HG02870 (cell line): Measurements from ENCODE around the gene CNR2.
A peak's percentile ranks its signal among the peaks of the same experiment; 100 is the strongest.
"Not testable (repeated sequence)": the region's sequence is repeated elsewhere in the genome, so short reads cannot be mapped to it uniquely, and the experiment has no call there.

Experiments
- ATAC-seq: cut with Tn5 transposase; IDR thresholded peaks from one replicate; pipeline ENCODE4 v1.9.1; 2021; ENCODE audit warnings: mild to moderate bottlenecking, moderate library complexity; ENCODE audit not compliant: unreplicated experiment

CNR2 gene

GRCh38 chr1:23913212-23913880, at the start of gene CNR2:
CNR2 (minus strand) TSS chr1:23913362; CDS start chr1:23875617, 37,745 bp downstream.
- no peak for ATAC-seq

DNA sequence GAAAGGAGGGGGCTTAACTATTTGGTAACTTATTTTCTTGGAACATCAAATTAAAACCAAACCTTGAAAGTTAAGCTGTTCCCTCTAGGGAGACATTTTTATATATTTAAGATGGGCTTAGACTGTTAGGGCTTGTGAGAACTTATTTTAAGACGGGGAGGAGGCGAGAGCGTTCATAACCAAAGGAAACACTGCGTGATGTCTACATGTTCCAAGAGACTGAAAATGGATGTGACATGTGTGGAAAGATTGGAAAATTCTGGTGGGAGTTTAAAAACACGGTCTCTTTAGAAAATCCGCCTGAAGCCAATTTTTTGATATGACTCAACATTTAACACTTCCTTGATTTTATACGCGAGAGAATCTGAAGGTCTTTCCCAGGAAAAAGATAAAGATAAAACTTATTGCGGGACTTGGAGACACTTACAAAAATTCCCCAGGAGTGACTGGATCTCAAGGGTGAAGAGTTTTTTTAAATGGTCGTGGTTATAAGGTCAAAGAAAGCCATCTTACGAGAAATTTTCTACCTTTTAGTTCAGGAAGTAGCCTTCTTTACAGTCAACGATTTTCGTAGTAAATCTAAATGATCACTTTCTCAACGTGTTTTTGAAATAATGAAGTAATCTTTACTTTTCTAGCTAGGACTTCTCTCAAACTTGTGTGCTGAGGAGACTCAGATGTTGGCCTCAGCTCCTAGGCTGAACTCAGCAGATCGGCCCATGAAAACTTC, 47.3 kb upstream of the CNR2 start:
- ATAC-seq, result no peak

DNA sequence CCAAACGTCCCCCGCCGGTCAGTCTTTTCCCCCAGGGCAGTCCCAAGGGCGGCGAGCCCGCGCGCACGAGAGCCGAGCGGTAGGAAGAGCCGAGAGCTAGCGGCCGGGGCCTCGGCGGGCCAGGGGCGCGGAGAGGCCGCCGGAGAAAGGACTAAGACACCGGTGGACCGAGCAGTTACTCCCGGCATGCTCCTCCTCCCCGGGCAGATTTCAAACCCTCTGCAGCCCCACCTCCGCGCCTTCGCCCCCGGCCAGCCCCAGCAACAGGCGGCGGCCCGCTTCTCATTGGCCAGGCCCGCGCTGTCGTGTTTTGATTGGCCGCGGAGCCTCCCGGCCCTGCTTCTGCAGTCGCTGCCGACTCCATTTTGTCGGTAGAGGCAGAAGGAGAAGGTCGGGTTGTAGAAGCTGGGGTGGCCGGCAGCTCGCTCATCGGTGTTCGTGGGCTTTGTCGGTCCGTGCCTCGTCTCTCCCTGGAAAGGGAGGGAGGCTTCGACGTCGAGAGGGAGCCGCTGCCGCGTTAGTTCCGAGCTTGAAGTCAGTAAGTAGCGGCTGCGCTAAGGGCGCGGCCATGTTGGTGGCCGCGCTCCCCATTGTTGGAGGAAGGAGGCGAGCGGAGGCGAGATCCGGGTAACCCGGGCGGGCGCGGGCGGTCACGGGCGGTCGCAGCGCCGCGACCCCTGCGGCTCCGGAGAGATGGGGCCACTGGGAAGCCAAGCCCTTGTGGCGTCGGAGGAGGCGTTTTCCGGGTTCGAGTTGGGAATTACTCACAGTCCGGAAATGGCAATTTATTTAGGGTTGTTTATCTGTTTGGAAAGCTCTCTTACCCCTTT, 46.5 kb upstream of the CNR2 start, which contains the start of gene PNRC2:
TSS of gene PNRC2 (plus strand) at position 368 of the 830 bp plus-strand sequence. CDS start 1,630 bp downstream, outside the sequence.
- ATAC-seq, result peak; percentile 64

- ATAC-seq, result peak; percentile 58
Observed at GRCh38 chr1:23958810-23959460, 45.8 kb upstream of the CNR2 start.

- ATAC-seq, result not testable (repeated sequence)
Observed at GRCh38 chr1:23958040-23958809, 45.1 kb upstream of the CNR2 start.

DNA sequence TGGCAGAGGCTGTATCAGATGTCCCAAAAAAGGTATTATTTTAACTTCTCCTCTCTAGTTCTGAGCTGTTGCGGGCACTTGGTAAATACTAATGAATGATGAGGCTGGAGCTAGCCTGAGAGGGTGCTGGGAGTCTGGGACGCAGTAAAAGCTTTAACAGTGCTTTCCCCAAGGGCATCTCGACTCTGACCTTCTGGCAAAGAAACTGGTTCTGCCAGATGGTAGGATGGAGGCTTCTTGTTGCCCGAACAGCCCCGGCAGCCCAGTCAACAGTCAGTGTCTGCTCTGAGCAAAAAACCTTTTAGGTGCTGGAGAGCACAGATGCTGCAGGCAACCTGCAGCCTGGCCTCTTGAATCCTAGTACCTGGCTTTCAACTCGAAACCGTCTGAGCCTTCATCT, 43.9 kb upstream of the CNR2 start:
- no peak for ATAC-seq

GRCh38 chr1:23953020-23953419, 39.9 kb upstream of the CNR2 start:
- ATAC-seq, result no peak

DNA sequence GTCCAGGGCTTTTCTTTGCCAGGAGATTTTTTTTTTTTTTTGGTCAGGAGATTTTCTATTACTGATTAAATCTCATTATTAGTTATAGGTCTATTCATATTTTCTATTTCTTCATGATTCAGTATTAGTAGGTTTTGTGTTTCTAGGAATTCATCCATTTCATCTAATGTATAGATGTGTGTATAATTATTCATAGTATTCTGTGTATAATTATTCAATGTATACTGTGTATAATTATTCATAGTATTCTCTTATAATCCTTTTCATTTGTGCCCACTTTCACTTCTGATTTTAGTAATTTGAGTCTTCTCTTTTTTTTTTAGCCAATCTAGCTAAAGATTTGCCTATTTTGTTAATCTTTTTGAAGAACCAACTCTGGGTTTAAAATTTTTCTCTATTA, 34.2 kb upstream of the CNR2 start:
- no peak for ATAC-seq

DNA sequence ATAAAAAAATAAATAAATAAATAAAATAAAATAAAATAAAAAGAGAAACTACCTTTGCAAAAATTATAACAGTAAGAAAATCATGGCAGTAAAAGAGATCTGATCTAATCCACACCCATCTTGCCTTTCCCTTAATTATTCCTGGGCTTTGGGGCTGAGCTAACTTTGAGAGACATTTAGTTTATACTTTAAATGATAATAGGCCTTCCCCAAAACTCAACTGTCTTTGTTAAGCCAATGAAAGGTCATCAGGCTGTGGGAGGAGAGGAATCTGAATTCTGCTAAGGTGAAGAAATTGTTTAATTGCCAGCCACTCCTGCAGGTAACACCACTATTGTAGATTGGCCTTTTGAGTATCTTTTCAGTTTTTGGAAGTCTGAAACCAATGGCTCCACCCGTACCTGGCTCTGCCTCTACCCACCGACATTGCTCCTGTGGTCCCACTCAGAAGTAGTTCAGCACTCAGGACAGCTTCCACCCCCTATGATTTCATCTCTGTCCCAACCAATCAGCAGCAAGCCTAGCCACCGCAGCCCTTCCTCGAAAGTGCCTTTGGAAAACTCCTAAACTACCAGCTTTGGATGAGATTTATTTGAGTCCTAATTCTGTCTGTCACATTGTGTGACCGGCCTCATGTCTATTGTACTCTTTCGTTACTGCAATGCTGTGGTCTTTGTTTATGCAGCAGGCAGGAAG, 23.5 kb upstream of the CNR2 start:
- ATAC-seq, result no peak

DNA sequence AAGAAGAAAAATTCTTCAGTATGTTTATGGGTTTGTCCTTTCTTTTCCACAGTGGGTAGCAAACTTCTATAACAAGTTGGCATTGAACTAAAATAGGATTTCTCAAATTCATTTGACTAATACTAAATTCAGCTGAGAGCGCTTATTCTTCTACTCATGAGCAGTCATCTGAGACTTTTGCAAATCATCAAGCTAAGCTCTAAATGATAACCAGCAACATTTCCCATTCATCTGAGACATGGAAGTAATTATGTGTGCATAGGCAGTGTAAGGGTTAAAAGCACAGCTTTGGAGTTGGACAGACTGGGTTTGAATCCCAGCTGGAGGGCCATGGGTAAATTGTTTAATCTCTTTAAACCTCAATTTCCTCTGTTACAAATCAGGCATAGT, 18.3 kb upstream of the CNR2 start:
- ATAC-seq, result no peak

GRCh38 chr1:23930861-23931490, 17.8 kb upstream of the CNR2 start:
- no peak for ATAC-seq

DNA sequence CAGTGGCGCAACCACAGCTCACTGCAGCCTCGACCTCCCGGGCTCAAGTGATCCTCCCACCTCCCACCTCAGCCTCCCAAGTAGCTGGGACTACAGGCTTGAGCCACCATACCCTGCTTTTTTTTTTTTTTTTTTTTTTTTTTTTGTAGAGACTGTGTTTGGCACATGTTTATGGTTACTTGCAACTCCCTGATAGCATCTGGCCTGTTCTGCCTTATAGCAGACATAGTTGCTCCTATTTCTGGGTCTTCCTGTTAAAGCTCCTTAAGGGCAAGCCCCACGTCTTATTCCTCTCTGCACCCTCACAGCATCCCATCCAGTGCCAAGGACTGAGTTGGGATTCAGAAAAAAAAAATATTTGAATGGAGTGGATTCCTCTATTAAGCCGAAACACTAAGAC, 17.1 kb upstream of the CNR2 start:
- no peak for ATAC-seq

- ATAC-seq, result no peak
Observed at GRCh38 chr1:23928789-23929188, 15.6 kb upstream of the CNR2 start.

DNA sequence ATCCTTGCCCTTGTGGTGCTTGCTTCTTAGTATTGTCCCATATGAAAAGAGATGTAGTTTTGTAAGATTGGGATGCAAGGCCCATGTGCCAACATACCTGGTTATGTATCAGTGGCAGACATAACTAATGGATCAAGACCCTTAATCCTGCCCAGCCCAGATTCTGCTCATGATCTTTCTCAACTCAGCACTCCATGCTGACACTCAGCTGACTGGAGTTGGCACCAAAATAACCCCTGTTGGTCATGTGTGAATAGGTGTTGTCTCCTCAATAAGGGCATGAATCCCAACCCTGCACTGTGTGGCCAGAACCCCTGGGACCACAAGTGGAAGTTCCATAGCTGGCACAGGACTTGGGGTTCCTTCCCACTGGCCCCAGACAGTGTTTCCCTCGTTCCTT, 13.9 kb upstream of the CNR2 start:
- ATAC-seq, result no peak

GRCh38 chr1:23925279-23925678, 12.1 kb upstream of the CNR2 start:
- no peak for ATAC-seq

GRCh38 chr1:23924601-23925000, 11.4 kb upstream of the CNR2 start:
- no peak for ATAC-seq

GRCh38 chr1:23923592-23924499, 10.7 kb upstream of the CNR2 start:
- ATAC-seq, result no peak

DNA sequence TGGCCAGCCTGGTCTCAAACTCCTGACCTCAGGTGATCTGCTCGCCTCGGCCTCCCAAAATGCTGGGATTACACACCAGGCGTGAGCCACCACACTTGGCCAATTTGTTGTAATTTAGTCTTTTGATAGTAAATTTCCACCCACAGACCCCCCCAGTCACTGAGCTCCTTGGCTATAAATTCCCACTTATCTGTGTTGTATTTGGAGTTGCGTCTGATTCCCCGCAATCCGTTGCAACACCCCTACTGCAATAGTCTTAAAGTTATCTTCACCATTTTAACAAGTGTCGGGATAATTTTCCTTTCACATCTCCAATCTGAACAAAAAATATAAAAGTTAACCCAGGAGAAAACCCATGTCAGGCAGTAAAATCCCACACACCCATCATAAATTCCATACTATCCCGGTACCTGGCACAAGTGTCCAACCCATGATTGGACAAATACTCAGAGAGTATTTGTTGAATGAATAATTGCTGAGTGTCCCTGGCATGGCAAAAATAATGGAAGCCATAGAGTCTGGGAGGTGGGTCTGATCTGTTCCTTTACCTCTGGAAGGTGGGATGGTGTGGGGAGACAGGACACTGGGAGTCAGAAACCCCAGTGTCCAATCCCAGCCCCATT, 9.3 kb upstream of the CNR2 start:
- no peak for ATAC-seq
